Right renal pelvis (tissue), 4 donors: ENCODE measurements around the gene DDAH1. TPM values are rescaled to one million over a fixed set of nuclear protein-coding genes. Genes with fewer than 3 reads are reported as not detected.
"Not testable (repeated sequence)": the region's sequence is repeated elsewhere in the genome, so short reads cannot be mapped to it uniquely, and the experiment has no call there.

ENCODE experiments used
- DNase-seq, 4 donors: peaks; one replicate each; pipeline ENCODE4 v3.0.0-alpha.2; 2013; ENCODE audit warnings: low read depth in 4 of 4, low spot score in 3 of 4, missing footprints in 1 of 4
- polyA plus RNA-seq, 4 donors: library from polyadenylated mRNA; unstranded; fragments of 120-200 nt; gene quantifications; one replicate each; pipeline ENCODE4 v1.2.1, GENCODE V29; 2013; ENCODE audit not compliant: insufficient read length in 4 of 4

DDAH1 gene
- polyA plus RNA-seq, 4 donors, result 117 to 155 (median 143) TPM

DNA sequence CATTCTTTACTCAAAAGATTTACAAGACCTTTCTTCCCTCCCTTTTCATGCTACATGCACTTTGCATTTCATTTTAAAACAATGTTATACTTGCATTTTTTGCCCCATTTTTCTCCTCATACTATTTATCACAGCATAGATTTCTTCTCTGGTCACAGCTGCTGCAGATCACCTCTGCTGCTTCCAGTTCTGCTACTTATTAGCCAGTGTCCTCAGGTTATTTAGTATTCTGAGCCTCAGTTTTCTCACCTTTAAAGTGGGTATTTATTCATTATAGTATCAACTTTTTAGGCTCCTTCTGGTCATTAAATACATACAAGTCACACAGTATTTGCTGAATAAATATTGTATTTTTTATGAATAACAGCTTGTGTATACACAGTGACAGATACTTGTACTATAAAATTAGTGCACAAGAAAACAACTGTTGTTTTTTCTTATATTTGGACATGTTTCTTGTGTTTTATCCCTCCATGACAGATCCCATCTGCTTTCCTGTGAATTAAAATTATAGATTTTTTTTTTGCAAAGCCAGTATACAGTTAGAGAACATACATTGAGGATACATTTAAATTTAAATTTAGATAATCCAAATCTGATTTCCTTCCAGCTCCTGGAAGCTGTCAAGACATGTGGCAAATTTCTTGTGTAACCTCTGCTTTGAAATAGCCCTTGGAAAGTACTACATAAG lies 103.2 kb downstream of the DDAH1 start:
- DNase-seq, result no peak

DNA sequence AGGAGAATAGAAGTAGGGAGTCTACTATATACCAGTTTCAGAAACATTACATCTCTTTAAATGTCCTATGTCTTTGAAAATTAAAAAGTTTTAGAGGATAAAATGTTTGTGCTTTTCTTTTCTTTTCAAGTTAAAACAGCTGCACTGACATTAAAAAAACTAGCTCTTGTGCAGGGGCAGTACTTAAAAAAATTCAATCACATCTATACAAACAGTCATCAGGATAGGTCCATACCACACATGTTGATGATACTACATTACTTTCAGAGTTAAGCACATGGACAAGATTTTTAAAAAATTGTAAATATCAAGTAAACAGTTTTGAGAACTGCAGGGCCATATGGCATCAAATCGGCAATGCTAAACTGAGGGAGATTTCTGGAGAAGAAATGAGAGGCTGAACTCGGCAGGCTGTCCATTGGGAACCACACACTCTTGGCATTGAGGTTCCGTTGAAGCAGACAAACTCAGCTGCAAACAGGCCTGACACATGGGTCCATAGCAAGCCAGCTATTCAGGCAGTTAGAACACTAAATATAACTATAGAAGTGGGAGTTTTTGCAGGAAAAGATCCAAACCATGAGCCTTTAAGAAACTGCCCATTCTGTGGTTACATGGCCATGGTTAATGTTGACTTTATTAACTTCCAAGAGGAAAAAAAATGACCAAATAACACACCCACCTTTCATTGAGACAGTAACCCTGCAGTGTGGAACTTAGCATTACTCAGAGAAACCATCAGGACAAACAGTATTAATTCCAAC lies 104.0 kb downstream of the DDAH1 start:
- DNase-seq, result no peak

DNA sequence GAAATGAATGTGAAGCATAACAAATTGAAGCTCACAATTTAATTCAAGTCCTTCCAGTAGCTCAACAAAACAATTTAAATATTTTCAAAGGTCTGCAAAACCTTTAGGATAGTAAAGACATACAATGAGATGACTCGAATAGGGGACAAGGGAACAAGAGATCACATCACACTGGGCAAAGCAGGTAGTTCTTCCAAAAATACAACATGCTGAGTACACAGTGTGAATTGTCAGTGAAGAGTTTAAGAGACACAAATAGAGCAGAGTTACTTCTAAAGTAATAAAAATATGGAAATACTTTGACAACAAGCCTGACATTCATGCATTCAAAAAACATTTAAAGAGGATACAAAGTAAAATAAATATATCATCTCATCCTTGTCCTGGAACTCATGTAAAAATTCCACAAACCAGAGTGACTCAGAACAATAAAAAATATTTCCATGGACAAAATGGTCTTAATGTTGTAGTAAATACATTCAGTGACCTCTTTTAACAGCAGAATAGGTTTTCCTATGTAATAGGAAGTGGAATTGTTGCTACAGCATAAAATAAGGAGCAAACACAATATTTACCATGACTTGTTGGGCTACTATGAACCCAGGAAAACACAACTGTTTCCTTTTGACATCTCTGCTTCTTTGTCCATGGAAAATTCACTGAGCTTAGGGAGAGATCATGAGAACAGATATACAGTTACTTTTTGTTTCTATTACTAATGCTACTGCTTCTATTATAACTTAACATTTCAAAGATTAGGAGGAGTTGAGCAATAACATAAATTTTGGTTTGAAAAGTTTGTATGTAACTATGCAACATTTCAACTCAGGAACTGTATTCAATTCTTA lies 104.9 kb downstream of the DDAH1 start:
- DNase-seq, result no peak

DNA sequence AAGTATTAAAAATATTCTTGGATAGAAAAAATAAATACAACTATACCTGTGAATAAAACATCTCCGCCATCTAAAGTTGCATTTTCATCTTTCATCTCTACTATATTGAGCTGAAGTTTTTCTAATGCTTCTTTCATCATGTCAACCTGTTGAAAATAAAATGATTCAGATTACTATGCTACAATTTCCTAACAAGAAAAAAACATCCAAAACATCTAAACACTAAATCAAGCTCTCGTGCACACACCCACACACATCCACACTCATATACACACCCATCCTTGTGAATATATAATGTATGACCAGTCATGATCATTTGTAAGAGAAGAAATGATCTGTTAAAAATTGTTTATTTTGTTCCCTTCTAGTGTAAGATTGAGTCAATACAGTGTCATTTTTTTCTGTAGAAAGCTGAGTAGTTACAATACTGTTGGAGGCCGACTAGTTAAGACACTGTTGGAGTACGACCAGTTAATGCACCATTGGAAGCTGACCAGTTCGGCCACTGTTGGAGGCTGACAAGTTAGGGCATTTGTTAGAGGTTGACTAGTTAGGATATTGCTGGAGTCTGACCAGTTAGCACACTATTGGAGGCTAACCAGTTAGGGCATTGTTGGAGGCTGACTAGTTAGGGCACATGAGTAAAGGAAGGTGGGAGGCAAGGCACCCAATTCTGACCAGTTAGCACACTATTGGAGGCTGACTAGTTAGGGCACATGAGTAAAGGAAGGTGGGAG lies 106.1 kb downstream of the DDAH1 start:
- no peak for DNase-seq

DNA sequence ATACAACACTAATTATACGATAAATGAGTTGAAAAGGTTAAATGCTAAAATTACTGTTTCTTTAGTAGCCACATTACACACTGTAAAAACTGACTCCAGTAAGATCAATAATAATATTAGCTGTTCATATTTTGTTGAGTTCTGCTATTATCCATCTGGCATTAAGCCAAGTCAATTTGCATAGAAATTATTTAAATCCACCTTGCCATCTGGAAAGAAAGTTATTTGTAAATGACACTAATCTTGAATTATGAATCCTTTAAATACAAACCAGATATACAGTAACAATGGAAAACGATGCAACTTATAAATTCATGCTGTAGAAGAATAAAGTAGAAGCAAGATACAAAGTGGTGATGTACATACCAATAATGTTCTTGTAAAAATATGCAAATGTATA lies 107.1 kb downstream of the DDAH1 start:
- DNase-seq, result no peak

DNA sequence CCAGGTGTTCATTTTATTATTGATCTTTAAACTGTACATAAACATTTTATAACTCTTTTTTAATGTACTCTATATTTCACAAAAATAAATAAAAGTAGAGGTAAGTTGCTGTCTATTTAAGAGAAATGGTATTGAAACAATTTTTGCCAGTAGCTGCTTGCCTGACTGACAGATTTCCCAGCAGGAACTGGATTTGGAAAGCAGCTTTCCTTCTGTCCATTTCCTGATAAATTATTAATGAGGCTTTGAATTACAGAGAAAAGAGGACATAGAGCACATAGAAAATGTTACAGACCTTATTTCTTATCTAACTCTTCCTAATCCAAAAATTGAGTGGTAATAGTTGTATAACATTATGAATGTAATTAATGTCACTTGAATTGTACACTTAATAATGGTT lies 108.8 kb downstream of the DDAH1 start:
- no peak for DNase-seq

DNA sequence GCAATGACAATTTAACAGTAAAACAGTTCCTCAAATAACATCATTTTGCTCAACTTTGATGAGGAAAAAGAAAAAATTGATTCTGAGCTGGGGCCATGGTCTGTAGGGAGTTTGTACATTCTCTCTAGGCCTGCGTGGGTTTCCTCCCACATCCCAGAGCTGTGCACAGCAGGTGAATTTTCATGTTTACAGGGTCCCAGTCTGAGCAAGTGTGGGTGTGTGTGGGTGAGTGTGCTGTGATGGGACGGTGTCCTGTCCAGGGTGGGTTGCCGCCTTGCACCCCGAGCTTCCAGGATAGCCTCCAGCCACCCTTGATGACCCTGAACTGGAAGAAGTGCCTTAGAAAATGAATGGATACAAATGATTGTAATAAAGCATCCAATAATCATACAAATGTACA lies 112.9 kb downstream of the DDAH1 start:
- no peak for DNase-seq

DNA sequence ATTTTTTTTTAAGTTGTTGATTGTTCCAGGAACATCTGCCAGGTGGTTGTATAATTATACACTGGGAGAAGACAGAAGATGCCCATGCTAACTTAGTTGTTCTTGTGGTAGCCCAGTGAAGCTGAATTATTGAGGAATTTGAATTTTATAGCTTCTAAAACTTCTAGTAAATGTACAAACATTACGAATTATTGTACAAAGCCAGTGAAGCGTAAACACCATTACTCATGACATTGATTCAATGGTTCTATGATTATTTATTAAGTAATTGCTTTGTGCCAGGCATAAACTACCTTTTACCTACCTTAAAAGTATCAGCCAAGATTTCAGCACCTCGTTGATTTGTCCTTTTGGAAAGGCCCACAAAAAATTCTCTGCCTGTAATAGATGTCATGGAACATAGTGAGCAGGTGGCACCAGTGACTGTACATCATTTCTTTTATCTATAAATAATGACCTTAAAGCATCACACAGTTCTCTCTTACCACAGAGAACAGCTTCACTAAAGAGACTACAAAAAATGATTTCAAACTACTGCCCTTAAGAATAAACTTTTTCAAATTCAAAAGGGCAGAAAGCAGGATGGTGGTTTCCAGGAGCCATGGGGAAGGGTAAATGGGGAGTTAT lies 113.6 kb downstream of the DDAH1 start:
- DNase-seq, result no peak

DNA sequence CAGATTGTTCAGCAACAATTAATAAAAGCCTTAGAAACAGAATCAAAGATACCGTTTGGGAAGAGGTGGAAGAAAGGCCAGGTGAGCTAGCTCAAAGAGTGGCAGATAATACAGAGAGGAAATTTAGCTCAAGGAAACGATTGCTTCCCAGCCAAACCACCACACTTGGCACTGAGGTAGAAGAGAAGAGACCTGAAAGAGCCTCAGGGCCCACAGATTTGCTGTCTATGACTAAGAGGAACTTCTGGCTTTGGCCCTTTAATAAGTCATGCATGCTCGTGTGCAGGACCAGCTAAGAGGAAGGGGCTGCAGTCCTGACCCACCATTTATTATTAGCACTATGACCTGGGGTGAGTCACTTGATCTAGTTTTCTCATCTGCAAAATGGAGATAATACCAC lies 115.7 kb downstream of the DDAH1 start:
- DNase-seq, result no peak

DNA sequence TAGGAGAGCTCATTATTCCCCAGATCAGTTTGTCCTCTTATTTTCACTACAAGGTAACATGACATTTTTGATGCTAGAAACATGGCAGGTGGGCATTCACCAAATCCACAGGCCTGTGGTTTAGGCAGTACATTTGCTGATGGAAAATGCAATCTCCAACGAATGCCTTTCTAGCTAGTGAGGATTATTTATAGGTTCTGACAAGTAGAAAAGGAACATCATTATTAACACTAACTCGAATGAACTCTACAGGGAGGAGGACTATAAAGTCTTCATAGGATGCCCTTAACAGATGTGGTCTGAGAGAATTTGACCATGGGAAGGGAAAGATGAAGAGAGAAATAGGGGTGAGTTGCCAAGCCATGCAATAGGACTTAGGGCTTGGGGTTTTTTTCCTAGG lies 117.1 kb downstream of the DDAH1 start:
- no peak for DNase-seq

DNA sequence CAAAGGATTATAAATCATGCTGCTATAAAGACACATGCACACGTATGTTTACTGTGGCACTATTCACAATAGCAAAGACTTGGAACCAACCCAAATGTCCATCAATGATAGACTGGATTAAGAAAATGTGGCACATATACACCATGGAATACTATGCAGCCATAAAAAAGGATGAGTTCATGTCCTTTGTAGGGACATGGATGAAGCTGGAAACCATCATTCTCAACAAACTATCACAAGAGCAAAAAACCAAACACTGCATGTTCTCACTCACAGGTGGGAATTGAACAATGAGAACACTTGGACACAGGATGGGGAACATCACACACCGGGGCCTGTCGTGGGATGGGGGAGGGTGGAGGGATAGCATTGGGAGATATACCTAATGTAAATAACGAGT lies 117.7 kb downstream of the DDAH1 start:
- DNase-seq, result not testable (repeated sequence)

DNA sequence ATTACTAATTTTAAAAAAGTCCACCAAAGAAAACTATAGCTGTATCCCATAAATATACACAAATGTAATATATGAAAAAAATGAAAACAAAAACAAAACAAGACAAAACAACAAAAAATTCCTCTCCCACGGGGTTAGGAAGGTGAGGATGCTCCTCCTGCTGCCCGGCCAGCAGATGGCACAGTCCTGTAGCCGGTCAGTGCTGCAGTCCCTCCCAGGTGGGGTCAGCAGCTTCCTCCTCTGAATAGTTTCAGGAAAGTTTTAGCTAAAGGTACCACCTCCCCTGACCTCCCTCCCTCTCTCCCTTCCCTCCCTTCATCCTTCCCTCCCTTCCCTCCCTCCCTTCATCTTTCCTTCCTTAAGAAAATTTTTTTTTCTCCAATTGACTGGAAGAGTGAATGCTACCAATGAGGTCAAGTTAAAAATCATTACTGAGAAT lies 120.7 kb downstream of the DDAH1 start:
- no peak for DNase-seq

DNA sequence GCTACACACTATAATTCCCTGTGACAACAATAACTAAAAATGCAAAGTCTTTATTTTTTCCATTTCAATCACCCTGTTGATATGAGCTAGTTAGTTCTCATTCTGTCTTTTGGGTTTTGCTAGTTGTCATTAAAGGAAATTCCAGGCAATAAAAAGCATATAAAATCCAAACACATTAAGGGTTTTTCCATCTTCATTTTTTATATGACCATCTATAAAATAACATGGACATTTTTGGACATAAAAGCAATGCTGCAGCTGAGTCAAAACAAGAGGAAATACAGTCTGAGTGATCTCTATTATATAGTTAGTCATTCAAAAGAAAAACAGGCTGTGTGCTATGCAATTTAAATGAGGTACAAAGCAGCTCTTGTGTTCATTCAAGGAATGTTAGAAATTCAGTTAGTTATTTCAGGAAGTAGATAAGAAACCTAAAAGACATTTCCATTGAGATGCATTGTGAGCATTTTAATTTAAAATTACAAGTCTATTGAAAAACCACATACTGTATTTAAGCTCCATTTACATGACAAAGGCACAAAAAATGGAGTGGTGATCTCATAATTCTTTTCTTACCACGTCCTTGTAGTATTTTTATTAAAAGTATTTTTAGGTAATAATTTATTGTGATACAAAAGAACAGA lies 121.2 kb downstream of the DDAH1 start:
- DNase-seq, result no peak

DNA sequence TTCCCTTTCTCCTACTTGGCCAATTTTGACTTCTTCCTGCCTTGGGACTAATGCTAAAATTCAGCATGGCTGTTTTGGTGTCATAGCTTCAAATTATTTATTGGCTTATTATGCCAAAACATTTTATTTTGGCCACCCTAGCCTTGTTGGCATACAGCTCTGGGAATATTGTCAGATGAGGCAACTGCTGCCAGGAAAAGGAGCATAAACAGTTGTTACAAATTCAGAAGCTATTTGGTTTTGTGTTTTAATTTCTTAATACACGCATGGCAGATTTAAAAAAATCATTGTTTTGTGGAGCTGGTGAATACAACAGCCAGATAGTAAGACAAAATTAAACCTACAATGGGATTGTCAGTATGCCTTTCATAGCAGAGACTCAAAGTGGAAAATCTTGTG lies 121.7 kb downstream of the DDAH1 start:
- DNase-seq, result no peak

DNA sequence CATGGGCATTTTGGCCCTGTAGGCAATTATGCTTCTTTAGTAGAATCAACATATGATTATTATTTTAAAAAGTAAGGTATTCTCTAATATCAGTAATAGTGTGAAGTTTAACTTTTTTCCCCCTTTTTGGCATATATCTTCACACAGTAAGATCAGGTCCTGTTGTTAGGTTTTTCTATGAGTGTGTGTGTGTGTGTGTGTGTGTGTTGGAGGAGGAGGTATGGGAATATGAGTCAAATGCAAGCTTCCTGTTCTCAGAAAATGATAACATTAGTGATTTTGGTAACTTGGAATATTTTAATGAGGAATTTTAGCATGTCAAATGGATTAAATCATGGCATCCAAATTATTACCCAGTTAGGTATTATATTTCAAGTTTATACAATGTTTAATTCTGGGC lies 122.8 kb downstream of the DDAH1 start:
- no peak for DNase-seq

DNA sequence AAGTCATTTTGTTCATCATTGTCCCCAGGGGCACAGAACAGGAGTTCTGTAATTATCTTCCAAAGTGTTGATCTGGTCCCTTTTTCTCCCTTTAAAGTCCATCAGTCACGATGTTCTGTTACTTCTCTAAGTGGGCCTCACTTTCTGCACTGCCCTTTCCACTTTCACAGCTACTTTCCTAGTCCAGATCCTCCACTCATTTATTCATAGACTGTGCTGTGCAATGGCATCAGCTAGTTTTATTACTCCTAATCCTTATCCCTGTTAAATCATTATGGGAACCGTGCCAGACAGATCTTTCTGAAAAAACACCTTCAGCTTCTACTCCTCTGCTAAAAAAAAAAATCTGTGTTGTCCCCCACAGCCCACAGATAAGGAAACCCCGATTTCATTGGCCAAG lies 124.5 kb downstream of the DDAH1 start:
- DNase-seq, result no peak

DNA sequence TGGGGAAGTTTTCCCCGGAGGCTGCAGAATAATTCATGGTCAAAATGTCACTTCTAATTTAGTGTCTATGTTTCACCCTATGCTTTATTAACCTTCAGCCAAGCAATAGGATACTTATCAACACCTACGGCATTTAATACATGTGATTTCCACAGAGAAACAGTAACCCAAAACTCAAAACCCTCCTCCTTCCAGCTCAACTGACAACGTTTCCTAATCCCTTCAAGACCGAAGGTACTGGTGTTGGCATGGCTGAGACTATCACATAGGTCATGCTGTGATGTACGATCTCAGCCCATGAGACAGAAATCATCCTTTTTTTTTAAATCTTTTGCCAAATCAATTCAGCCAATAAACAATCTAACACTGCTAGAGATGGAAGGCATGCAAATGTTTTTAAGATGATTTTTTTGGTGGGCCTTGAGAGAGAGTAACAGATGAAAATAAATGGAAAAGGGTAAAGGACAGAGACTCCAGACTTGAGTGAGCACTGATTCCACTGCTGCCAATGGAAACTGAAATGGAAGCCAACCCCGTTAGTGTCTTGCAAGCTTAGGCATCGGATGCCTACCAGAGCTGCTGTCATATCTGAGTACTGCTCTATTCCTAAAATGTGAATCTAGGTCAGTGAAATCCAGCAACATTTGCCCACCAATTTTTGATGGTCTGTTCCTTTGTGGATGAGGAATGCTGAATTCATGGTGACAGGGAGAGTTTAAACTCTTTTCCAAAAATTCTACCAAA lies 125.1 kb downstream of the DDAH1 start:
- DNase-seq, result no peak

DNA sequence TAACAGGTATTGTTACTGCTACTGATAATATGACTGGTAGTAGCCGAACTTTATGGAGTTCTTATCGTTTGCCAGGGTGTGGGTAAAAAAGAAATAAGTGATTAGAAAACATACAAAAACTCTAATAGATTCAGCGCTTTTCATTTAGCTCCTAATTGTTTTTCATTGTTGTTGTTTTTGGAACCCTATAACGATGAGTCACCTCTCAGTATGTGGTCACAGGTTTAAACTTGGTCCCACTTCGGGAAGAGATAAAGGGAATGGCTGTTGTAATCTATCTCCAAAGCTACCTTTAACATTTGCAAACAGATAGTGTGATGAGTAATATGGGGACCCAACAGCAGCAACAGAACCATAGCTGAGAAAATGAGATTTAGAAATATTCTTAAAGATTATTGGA lies 125.9 kb downstream of the DDAH1 start:
- DNase-seq, result no peak

DNA sequence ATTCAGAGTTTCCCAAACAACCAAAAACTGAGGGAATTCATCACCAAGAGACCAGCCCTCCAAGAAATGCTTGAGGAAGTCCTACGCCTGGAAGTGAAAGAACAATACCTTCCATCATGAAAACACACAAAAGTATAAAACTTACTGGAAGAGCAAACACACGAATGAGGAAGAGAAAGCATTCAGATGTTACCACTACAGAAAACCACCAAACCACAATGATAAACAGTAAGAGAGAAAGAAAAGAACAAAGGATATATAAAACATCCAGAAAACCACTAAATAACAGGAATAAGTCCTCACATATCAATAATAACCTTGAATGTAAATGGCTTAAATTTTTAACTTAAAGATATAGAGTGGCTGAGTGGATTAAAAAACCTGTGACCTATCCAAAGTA lies 130.0 kb downstream of the DDAH1 start:
- no peak for DNase-seq
